ENCODE measurements around the gene SH2D1B.

SH2D1B gene

DNA sequence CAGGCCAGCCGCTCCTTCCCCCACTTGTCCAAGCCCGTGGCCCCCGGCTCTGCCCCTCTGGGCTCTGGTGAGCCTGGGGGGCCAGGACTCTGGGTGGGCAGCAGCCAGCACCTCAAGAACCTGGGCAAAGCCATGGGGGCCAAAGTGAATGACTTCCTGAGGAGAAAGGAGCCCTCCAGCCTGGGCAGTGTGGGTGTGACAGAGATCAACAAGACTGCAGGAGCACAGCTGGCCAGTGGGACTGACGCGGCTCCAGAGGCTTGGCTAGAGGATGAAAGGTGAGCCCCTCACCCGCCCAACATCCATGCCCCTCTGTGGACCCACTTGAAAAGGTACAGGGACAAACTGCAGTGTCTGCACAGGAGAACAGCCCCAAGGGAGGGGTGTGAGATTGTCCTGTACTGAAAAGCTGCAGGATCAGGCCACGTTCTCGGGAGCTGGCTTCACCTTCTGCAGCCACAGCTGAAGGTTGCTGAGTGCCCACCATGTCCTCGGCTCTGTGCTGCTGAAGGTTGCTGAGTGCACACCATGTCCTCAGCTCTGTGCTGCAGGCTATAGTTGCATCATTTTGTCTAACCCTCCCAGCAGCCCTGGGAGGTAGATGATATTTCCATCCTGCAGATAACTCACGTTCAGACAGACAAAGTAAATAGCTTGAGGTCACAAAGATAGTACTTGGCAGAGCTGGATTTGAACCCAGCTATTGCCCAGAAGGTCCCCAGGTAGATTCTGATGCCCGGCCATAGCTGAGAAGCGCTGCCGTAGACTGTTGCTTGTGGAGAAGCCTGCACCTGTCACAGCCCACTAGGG is 29.8 kb downstream of the SH2D1B start:
- DNase-seq (ENCODE audit: low read depth) = no peak

DNA sequence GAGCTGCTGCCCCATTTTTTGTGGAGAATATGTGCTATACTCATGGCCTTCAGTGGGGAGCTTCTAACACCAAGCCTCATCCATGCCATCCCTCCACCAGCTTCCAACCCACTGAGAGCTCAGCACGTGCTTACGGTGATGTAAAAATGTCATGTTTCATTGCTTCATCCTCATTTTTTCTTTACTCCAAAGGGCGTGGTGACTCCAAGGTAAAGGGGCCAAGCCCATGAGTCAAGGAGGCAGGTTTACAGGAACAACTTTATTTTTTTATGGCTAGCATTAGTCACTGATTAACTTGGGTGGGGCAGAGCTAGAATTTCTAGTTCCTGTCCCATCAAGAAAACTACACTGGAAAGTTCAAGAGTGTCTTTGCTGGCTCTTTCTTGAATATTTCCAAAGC is 30.6 kb downstream of the SH2D1B start, which contains the start of gene C1orf226:
Gene C1orf226, plus strand, starts transcription at position 346 of the 400 bp plus-strand sequence. CDS start 174 bp downstream, outside the sequence.
- DNase-seq (ENCODE audit: low read depth) = no peak

DNA sequence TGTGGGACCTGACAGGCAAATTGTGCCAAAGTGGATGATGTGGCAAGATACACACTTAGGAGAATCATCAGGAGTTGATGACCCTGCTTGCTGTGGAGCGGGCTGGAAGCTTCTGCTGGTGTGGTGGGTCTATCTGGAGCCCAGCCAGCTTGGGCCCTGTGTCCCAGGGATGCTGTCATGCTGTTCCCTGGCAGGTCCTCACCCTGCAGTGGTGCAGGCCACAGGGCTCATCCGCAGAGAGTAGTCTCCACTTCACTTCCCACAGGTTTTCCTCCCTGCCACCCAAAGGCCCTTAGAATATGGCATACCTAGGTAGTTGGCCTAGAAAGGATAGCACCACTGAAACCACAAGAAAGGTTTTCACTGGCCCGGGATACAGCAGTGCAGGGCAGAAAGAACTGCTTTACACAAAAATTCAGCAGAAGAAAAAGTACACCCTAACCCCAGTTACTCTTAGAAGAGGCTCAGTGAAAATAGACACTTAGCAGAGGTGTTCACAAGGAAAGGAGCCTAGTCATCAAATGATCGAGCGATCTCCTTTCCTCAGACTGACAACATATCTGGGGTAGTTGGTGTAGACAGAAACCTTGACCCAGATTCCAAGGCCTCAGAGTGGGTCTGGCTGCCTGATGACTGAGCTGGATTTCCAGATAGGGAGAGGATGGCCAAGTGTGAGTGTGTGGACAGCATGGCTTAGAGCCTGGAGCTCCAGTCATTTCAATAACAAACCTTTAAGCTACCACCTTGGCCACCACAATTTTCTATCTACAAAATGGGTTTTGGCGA is 31.7 kb downstream of the SH2D1B start:
- no peak for DNase-seq (ENCODE audit: low read depth)

DNA sequence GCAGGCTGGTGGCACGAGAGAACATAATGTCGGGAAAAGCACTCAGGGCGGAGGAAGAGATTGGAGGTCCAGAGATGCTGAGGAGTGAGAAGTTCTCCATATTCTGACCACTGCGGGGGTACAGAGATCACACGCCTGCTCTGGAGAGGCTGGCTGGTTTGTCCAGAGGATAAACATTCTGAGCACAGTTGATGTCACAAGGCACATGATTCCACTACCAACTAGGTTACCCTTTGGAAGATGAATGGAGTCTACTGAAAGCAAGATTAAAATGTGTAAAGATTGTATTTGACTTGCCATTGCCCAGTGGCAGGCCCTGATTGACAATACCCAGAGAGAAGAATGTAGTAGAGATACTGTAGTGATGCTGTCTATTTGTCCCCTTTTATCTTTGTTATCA is 35.2 kb downstream of the SH2D1B start, which contains the start of gene SPATA46:
Gene SPATA46, minus strand, starts transcription at position 164 of the 400 bp plus-strand sequence. Its CDS starts 64 bp downstream, at position 100.
- DNase-seq (ENCODE audit: low read depth) = no peak

DNA sequence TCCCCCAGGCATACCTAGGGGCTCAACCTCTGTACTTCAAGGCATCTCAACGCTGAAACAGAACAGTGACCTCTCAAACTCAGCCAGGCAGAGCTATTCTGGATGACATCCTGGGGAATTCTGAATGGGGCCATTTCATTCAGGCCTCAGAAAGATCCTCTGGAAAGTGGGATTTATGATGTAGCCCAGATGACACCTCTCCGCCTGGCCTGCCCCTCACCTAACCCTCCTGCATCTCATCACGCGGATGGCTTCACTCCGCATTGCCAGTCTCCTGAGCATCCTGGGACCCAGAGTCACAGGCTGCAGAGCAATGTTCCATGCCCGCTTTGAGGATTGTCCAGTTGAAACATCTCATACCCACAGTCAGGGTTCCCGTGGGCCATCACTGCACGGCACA is 36.5 kb downstream of the SH2D1B start:
- DNase-seq (ENCODE audit: low read depth) = no peak

DNA sequence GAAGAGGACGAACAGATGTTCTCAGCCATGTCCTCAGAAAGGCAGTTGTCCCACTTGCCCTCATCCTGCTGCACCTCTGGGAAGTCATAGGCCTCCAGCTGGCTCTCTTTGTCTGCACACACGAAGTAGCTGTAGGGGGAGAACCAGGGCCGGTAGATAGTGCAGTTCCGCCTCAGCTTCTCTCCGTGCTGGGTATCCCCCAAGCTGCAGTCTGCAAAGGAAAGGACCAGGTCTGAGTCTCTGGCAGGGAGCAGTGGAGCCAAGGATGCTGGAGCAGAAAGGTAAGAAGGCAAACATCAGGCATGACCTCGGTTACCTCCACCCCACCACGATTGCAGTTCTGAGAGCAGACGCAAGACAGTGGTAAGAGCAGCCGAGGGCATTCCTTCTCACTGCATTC is 37.5 kb downstream of the SH2D1B start:
- DNase-seq (ENCODE audit: low read depth) = no peak

DNA sequence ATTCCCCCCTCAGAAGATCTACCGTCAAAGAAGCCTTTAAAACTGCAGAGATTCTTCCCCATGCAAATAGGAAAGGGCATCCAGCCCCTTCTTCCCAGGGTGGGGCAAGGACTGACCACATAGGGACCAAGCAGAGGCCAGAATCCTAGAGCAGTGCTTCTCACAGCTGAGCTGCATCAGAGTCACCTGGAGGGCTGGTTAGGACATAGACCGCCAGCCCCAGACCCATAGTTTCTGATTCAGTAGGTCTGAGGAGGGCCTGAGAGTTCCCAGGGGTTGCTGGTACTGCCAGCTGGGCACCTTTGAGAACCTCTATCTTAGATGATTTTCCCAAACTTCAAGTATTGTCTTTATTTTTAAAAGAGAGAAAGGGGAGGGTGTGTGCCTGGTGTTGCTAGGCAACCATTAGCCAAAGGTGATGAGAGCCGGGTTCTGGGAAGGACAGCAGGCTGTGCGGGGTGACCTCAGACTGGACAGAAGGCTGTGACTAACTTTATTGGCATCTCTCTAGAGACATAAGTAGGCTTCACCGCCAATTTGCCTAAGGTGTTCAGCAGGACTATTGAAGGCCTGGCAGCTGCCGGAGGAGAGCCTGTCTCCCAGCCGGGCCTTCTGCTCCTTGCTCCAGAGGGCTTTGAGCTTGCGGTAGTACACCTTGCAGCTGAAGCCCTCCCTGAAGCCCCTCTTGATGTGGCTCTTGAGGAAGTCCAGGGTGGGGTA is 38.2 kb downstream of the SH2D1B start:
- no peak for DNase-seq (ENCODE audit: low read depth)

DNA sequence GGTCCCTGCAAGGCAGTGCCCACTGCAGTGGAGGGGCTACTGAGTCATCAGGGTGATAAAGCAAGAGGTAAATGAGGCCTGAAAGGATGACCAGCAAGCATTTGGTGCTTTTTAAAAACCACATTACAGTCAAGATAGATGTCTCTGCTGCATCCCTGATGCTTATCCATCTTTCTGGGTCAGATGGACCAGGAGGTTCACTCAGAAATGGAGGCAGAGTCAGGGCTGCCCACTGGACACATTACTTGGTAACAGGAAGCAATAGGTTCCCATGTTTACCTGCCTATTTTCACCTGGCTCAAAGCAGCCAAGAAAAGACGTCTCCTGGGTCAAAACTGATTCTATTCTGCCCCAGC is 38.9 kb downstream of the SH2D1B start:
- DNase-seq (ENCODE audit: low read depth) = no peak

DNA sequence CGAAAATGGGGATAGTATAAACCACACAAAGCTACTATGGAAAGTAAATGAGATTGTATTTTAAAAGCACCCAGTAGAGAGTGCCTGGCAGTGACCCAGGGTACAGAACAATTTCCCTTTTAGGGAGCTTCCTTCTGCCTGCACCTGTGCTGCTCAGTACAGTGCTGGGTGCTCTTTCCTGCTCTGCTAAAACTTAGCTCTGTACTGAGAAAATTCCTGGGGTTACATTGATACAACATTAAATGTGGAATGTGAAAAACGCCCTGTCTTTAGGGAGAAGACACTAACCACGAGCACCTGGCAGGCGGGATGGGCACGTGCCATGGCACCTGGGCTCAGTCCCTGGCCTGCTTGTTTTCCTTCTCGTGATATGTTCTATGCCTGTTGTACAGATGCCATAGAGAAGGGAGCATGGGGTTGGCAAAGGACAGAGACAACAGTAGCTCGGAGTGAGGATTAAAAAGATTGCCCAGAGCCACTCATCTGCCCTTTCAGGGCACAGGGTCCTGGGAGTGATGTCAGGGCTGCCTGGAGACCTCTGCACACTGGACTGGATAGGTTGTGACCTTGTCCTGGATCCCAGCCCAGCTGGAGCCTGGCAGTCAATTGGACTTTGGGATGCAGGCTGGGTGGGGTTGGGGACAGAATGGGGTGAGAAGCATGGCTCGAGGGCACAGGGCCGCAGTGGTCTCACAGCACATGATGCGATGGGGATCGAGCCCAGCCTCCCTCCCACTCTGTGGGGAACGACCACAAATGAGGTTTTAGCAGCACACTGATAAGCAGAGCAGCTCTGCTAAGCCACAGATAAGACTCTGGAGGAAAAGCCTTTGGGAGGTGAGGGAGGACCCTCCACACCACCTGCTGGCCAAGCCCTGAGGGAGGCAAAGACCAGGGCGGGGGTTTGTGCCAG is 39.5 kb downstream of the SH2D1B start:
- no peak for DNase-seq (ENCODE audit: low read depth)

DNA sequence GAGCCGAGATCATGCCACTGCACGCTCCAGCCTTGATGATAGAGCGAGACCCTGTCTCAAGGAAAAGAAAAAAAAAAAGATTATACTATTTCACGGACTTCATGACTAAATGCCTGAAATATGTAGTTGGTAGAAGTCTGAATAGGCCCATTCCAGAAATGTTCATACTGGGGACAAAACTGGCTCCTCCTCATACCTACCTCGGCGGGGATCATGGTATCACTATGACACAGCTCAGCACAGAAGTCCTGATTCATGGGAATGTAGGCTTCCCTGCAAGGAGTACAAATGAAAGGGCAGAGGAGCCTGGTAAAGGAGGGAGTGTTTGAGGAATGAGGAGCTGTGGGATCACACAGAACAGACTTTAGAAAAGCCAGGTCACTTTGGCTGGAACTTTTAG is 40.3 kb downstream of the SH2D1B start:
- DNase-seq (ENCODE audit: low read depth) = no peak

DNA sequence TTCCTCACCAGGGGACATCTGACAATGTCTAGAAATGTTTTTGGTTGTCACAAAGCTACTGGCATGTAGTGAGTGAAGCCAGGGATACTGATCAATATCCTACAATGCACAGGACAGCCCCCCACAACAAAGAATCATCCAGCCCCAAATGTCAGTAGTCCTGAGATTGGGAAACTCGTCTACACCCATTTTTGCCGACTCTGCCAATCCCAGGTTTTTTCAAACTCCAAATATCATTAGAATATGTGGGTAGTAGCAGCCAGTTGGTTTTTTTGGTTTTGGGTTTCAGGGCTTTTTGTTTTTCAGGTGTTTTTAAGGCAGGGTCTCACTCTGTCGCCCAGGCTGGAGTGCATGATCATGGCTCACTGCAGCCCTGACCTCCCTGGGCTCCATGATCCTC is 41.2 kb downstream of the SH2D1B start:
- DNase-seq (ENCODE audit: low read depth) = no peak

DNA sequence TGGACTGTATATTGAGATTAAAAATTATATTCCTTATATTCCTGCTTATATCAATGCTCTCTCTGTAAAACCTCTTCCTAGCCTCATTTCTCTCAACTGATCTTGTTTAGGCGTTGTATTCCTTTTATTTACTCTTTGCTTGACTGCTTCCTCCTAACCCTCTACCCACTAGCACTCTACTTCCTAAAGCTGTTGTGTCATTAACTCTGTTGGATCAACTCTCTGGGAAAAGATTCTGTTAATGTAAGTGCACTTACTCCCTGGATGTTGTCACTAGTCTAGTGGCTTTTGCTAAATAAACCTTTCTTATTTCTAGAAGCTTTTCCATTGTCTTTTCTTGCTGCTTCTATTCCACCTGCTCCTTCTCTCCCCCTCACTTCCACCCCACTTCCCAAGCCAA is 41.8 kb downstream of the SH2D1B start:
- no peak for DNase-seq (ENCODE audit: low read depth)

DNA sequence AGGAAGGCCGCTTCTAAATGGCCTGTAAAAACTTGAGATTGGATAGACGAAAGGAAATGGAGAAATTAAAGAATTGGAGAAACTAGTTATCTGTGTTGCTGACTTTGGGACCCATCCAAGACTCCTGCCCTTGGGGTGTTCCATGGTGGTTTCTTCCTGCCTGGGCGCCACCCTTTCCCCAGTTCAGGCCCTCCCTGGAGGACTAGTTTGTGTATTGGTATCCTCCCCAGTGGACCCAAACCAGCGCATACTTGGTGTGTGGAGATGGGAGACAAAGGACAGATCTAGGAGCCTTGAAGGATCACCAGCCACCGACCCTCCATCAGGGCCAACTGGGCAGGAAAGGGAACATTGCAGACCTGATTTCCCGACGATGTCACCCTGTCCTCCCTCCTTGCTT is 42.4 kb downstream of the SH2D1B start:
- DNase-seq (ENCODE audit: low read depth) = no peak

DNA sequence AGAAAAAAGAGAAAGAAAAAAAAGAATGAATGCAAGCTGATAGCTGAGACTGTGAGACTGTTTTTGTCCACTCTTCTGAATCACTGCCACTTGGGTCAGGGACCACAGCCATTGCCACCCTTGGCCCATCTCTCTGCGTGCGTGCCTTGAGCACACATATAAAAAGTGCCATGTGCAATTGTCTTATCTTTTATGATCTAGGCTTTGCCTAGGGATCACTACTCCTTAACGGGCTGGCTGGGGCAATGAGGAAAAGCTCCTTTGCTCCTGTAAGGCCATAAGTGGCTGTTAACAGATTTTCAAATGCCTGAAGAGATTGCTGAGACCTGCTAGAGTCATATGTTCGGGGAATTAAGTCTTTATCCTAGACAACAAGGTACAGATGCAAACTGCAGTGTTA is 43.5 kb downstream of the SH2D1B start:
- DNase-seq (ENCODE audit: low read depth) = no peak

DNA sequence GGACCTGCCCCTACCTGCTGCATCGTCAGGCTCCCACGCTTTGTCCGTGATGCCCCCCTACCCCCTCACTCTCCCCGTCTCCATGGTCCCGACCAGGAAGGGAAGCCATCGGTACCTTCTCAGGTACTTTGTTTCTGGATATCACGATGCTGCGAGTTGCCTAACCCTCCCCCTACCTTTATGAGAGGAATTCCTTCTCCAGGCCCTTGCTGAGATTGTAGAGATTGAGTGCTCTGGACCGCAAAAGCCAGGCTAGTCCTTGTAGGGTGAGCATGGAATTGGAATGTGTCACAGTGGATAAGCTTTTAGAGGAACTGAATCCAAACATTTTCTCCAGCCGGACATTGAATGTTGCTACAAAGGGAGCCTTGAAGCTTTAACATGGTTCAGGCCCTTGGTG is 44.2 kb downstream of the SH2D1B start:
- no peak for DNase-seq (ENCODE audit: low read depth)

DNA sequence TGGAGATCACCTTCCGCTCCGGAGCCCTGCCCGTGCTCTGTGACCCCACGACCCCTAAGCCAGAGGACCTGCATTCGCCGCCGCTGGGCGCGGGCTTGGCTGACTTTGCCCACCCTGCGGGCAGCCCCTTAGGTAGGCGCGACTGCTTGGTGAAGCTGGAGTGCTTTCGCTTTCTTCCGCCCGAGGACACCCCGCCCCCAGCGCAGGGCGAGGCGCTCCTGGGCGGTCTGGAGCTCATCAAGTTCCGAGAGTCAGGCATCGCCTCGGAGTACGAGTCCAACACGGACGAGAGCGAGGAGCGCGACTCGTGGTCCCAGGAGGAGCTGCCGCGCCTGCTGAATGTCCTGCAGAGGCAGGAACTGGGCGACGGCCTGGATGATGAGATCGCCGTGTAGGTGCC is 44.9 kb downstream of the SH2D1B start:
- no peak for DNase-seq (ENCODE audit: low read depth)

DNA sequence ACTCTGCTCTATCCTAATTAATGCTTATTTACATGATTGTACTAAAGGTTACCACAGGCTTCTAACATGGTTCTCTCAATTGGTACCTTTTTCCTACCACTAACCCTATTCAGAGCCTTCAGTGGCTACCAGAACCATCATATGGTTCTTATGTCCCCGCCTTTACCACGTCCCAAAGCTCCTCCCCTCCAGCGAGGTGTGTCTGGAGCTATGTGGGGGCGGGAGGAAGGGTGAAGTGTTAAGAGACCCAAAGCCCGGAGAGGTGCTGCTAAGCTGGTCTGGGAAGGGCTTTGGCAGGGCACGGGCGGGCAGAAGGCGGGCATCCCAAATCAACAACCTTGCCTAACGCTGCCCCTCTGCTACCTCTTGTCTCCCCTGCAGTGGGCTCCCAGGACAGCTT is 45.3 kb downstream of the SH2D1B start:
- no peak for DNase-seq (ENCODE audit: low read depth)

DNA sequence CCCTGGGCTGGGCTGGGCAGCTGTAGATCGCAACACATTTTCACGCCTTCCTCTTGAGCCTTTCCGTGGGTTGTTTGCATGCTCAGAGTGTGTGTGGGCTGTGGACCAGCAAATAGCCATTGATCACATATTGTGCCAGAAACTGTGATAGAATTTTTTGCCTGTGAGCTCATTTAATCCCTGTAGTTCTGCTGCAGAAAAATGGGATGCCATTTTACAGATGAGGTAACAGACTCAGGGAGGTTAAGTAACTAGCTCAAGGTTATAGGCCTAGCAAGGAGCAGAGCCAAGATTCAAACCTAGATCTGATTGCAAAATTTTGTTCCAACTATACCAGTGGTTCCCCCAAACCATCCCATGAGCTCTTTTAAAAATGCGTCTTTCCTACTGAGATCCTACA is 45.8 kb downstream of the SH2D1B start:
- no peak for DNase-seq (ENCODE audit: low read depth)

DNA sequence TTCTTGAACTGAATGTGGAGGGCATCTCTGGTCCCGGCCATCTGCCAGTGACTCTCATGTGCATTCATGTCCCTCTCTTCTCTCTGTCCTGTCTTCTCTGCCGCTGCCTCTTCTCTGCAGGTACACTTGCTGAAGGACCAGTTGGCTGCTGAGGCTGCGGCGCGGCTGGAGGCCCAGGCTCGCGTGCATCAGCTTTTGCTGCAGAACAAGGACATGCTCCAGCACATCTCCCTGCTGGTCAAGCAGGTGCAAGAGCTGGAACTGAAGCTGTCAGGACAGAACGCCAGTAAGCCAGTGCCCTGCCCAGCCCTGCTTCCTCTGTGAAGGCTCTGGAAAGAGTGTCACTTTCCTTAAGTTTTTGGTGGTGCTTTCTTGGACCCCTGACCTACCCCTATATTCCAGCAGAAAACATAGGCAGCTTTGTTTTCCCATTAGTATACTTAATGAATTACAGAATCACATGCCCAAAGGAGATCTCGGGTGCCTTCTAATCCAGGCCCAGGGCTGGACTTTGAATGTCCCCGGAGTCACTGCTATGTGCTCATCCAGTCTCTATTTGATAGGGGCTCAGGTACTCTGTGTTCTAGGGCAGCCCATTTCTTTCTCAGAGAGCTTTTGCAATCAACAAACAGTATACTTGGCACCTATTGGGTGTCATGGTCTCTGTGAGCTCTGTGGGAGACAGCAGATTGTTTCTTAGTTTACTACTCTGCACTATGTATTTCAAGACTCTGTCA is 46.5 kb downstream of the SH2D1B start:
- DNase-seq (ENCODE audit: low read depth) = no peak

DNA sequence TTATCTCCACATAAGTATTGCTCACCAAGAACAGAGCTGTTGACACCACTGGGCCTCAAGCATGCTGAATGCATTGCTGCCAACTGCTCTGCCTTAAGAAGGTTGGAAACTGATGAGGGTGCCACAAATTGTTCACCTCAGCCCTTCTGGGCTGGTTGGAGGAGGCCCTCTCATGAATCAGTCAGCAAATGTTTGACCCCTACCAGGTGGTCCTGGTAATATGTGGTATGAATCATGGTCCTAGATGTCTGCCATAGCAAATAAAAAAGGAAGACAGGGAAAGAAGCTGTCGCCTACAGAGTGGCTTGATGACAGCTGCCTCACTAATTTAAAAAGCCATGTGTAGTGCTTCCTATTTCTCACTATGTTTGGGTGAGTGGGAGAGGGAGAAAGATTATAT is 47.4 kb downstream of the SH2D1B start:
- no peak for DNase-seq (ENCODE audit: low read depth)

DNA sequence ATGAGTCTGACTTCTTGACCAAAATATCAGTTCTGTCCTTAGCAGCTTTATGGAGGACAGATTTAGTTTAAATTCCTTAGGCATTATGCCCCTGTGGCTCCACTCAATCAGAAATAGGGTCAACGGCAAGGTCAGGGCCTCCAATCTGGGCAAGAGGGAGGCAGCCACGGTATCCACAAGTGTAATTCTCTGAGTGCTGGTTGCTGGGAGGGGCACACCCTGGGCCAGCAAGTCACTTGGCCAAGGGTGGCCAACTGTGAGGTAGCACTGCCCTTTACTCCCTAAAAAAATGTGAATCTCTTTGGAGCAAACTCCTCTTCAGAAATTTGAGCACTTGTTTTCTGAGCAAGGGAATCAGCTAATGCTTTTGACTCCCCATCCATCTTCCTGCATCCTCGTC is 48.1 kb downstream of the SH2D1B start:
- DNase-seq (ENCODE audit: low read depth) = no peak
